Measurements from ENCODE around the gene ADAMTSL2. TPM values are rescaled to one million over a fixed set of nuclear protein-coding genes. Genes with fewer than 3 reads are reported as not detected.

Gene ADAMTSL2
- total RNA-seq, 2 donors from 2014 or later, result 0.24 to 0.74 TPM

DNA sequence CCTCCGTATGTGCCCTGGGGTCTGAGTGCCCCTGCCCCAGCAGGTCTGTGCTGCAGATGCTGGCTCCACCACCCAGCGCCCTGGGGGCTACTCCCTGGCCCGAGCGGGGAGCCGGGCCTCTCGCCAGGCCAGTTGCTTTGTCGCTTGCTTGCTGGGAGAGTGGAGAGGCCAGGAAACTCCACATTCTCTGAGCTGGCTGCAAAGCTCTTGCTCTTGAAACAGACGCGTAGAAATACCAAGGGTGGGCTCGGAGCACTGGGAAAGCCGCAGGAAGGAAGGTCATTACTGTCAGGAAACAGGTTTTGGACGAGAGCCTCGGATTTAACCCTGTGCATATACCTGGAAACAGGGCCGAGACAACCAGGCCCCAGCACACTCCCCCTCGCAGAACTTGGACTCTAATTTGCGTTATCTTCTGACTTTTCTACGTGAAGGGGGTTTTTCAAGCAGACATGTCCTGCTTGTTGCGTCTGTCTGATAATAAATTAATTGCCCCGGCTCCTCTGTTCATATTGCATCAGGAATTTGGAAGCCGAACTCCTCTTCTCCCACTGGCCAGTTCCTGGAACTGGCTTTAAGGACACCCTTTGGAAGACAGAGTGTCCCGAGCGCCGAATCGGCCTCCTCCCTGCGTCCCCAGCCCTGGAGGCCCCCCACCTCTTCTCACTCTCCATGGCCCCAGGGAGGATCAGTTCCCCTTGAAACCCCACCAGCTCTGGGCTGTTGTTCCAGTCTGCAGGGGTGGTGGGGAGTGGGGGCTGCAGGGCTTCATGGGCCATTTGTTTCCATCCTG lies 11.2 kb downstream of the ADAMTSL2 start:
- H3K4me3 ChIP-seq, result no peak overlapping the region
- H3K4me1 ChIP-seq, result no peaks in the 10 kb centered on the region
- DNase-seq, result no peak
- H3K27me3 ChIP-seq, result no peaks in the 10 kb centered on the region
- H3K27ac ChIP-seq, result no peak overlapping the region
- intact Hi-C loops (cut with DNase I), result no loop called here
- H3K9me3 ChIP-seq, result no peaks in the 10 kb centered on the region
- H3K36me3 ChIP-seq, result no peaks in the 10 kb centered on the region
- TF ChIP-seq, protein P1, sequence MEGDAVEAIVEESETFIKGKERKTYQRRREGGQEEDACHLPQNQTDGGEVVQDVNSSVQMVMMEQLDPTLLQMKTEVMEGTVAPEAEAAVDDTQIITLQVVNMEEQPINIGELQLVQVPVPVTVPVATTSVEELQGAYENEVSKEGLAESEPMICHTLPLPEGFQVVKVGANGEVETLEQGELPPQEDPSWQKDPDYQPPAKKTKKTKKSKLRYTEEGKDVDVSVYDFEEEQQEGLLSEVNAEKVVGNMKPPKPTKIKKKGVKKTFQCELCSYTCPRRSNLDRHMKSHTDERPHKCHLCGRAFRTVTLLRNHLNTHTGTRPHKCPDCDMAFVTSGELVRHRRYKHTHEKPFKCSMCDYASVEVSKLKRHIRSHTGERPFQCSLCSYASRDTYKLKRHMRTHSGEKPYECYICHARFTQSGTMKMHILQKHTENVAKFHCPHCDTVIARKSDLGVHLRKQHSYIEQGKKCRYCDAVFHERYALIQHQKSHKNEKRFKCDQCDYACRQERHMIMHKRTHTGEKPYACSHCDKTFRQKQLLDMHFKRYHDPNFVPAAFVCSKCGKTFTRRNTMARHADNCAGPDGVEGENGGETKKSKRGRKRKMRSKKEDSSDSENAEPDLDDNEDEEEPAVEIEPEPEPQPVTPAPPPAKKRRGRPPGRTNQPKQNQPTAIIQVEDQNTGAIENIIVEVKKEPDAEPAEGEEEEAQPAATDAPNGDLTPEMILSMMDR (IDR thresholded peaks at IDR 0.05), result no peak
- H3K9ac ChIP-seq (ENCODE audit: low read depth in 2 of 2, low read length in 2 of 2), result no peak overlapping the region

DNA sequence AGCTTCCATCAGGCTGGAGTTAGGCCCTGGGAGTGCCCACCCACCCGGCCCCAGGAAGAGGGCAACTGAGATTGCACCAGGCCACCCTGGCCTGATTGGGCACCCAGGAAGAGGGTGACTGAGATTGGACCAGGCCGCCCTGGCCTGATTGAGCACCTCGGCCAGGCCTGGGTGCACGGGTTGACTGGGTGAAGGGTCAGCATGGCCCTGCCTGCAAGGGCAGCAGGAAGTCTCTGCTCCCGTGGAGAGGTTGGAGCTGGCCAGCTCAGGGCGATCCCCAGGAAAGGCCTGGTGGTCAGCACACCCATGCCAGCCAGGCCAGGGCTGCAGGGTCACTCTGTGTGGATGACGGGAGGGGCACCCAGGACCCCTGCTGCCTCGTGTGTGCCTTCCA lies 11.8 kb downstream of the ADAMTSL2 start:
- intact Hi-C loops (cut with DNase I), result no loop called here

DNA sequence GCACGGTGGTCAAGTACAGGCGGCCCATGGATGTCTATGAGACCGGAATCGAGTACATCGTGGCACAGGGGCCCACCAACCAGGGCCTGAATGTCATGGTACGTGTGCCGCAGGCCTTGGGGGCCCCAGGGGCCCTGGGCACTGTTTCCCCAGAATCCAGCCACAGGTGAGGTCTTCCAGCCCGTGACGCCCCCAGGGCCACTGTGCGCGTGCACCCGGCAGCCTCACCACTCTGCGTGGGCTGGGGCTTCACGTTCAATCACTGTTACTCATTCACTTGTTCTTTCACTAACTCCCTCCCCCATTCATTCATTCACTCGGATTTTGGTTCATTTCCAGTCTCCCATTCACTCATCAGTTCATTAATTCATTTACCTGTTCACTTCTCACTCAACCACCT lies 12.6 kb downstream of the ADAMTSL2 start:
- no peak for DNase-seq

More for the DNA sequence above, 11.8 kb downstream of the ADAMTSL2 start:
- H3K4me1 ChIP-seq, result no peaks in the 10 kb centered on the region
- no peak overlapping the region for H3K4me3 ChIP-seq
- TF ChIP-seq, protein P1 (IDR thresholded peaks at IDR 0.05), result no peak
- no peak overlapping the region for H3K9ac ChIP-seq (ENCODE audit: low read depth in 2 of 2, low read length in 2 of 2)
- no peaks in the 10 kb centered on the region for H3K27me3 ChIP-seq
- no peaks in the 10 kb centered on the region for H3K36me3 ChIP-seq
- H3K9me3 ChIP-seq, result no peaks in the 10 kb centered on the region
- no peak overlapping the region for H3K27ac ChIP-seq
- no peak for DNase-seq

DNA sequence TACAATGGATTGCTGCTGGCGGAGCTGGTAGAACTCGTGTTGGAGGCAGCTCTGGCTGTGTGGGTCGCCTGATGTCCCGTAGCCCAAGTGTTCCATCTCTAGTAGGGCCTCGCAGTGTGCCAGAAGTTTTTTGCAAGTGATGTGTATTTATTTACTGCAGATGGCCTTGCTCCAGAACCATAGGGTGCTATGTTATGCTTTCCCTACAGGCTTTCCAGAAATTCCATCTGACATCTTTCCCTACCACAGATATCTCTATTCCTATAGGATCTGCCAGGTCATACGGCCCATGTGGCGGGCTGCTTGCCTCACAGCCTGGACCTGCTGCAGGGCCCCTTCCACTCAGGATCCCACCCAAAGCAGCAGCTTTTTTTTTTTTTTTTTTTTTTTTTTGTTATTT lies 16.9 kb downstream of the ADAMTSL2 start:
- DNase-seq, result no peak
- H3K9ac ChIP-seq (ENCODE audit: low read depth in 2 of 2, low read length in 2 of 2), result no peak overlapping the region
- no peak overlapping the region for H3K27ac ChIP-seq
- no peaks in the 10 kb centered on the region for H3K9me3 ChIP-seq
- TF ChIP-seq, protein P1 (IDR thresholded peaks at IDR 0.05), result no peak
- no peaks in the 10 kb centered on the region for H3K36me3 ChIP-seq
- H3K4me3 ChIP-seq, result no peak overlapping the region
- no peaks in the 10 kb centered on the region for H3K27me3 ChIP-seq
- H3K4me1 ChIP-seq, result no peaks in the 10 kb centered on the region
- intact Hi-C loops (cut with DNase I), result no loop called here

More for the DNA sequence above, 12.6 kb downstream of the ADAMTSL2 start:
- no peak overlapping the region for H3K9ac ChIP-seq (ENCODE audit: low read depth in 2 of 2, low read length in 2 of 2)
- intact Hi-C loops (cut with DNase I), result no loop called here
- H3K27me3 ChIP-seq, result no peaks in the 10 kb centered on the region
- no peak overlapping the region for H3K27ac ChIP-seq
- TF ChIP-seq, protein P1 (IDR thresholded peaks at IDR 0.05), result no peak
- no peaks in the 10 kb centered on the region for H3K4me1 ChIP-seq
- H3K36me3 ChIP-seq, result no peaks in the 10 kb centered on the region
- H3K4me3 ChIP-seq, result no peak overlapping the region
- no peaks in the 10 kb centered on the region for H3K9me3 ChIP-seq

DNA sequence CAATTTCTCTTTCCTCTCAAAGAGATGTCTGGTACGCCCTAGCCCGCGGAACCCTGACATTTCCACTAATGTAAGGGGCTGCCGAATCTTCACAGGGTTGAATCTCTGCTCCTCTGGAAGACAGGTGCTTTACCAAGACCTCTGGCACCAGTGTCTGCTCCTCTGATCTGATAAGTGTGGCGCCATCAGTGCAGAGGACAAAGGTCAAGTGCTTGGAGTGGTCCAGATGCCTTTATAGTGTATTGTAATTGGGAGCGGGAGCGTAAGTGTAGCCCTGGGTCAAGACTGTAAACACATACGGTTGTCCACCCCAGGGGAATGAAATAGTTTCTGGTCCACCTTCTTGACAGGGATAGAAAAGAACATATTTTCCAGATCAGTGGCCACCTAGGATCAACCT lies 17.7 kb downstream of the ADAMTSL2 start:
- Histone ChIP-seq H3K4me1 (no peaks in the 10 kb centered on the region), H3K36me3 (no peaks in the 10 kb centered on the region), H3K9ac (ENCODE audit: low read depth in 2 of 2, low read length in 2 of 2) (no peak overlapping the region), H3K4me3 (no peak overlapping the region), H3K27me3 (no peaks in the 10 kb centered on the region), H3K27ac (no peak overlapping the region), H3K9me3 (no peaks in the 10 kb centered on the region)
- intact Hi-C loops (cut with DNase I), result no loop called here
- TF ChIP-seq, protein P1 (IDR thresholded peaks at IDR 0.05), result no peak
- no peak for DNase-seq
